H1 (cell line): ENCODE measurements around the gene MIEF2. TPM values are rescaled to one million over a fixed set of nuclear protein-coding genes. Genes with fewer than 3 reads are reported as not detected.

ENCODE experiments used
- CHD2 ChIP-seq: IDR thresholded peaks from 2 replicates; pipeline ENCODE4 v1.6.1; 2012; ENCODE audit warnings: low read length, improper control_type of control experiment
- CTBP2 ChIP-seq: IDR thresholded peaks from 2 replicates; pipeline ENCODE4 v1.7.0; 2011; ENCODE audit warnings: borderline replicate concordance, mild to moderate bottlenecking, moderate library complexity, mixed read lengths, low read length; ENCODE audit not compliant: insufficient read depth, insufficient read length
- KDM4A ChIP-seq: IDR thresholded peaks from one replicate; pipeline ENCODE4 v1.7.1; 2012; ENCODE audit warnings: low read depth, mild to moderate bottlenecking, moderate library complexity, low read length, inconsistent platforms; ENCODE audit not compliant: severe bottlenecking
- KDM5A ChIP-seq: fragments of 200-600 bp; IDR thresholded peaks from 2 replicates; pipeline ENCODE4 v1.7.1; 2012; ENCODE audit warnings: mild to moderate bottlenecking, low read length, inconsistent platforms, mixed read lengths
- POLR2AphosphoS5 ChIP-seq: IDR thresholded peaks from 2 replicates; pipeline ENCODE4 v1.6.1; 2011; ENCODE audit warnings: low read depth, low read length
- SP1 ChIP-seq: IDR thresholded peaks from 2 replicates; pipeline ENCODE4 v1.6.1; 2011; ENCODE audit warnings: low read depth, low read length
- TAF1 ChIP-seq: IDR thresholded peaks from 2 replicates; pipeline ENCODE4 v1.6.1; 2011; ENCODE audit warnings: mild to moderate bottlenecking, low read depth, low read length
- polyA plus RNA-seq, 7 experiments: library from polyadenylated mRNA; depleted of rRNA in 3 of 7; stranded (reverse) in 5 of 7; unstranded in 2 of 7; fragments of >200 nt in 5 of 7; fragments of 200-250 nt in 2 of 7; gene quantifications; 1 replicate in 5 of 7; 2 replicates in 1 of 7; 4 replicates in 1 of 7; pipeline versions ENCODE4 v1.2.1 to v1.2.3, GENCODE V29; 2011 to 2013; ENCODE audit warnings: missing spikeins in 2 of 7, mixed read lengths in 2 of 7
- total RNA-seq: library from RNA; stranded (reverse); fragmentation: NEBNext Ultra II Directional; extraction: Animal tissue kit (Norgen Biotek cat#: 25700); gene quantifications from 2 replicates; pipeline ENCODE4 v1.2.1, GENCODE V29; 2021
- TF ChIP-seq, protein P1 (sequence below): fragments of 300-600 bp; sonication (generic); IDR thresholded peaks from 2 replicates; pipeline ENCODE4 v1.7.1; 2012; ENCODE audit warnings: low read length, moderate library complexity, mild to moderate bottlenecking, inconsistent platforms; ENCODE audit not compliant: insufficient replicate concordance

MIEF2 gene
- total and polyA plus RNA-seq, 2 of the 8 experiments (the other 6 are each of a cell fraction or from before 2014, with no cell fraction given), result 9.9 to 24.9 TPM

DNA sequence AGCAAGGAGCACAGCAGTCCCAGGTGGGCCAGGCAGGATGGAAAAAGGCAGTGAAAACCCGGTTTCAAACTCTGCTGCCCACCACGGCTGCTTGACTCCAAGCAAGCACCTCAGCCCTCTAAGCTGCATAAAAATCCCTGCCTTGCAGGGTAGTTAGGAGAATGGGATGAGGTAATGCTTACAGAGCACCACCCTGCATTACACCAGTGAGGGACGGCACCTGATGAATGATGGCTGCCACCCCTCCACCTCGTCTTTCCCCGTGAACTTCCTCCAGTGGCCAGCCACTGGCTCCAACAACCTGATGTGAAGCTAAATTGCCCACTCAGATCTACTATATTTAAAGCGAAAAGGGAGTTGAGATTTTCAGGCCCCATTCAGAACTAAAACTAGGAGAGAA, 21.3 kb downstream of the MIEF2 start (continued):
- TF ChIP-seq, protein P1, sequence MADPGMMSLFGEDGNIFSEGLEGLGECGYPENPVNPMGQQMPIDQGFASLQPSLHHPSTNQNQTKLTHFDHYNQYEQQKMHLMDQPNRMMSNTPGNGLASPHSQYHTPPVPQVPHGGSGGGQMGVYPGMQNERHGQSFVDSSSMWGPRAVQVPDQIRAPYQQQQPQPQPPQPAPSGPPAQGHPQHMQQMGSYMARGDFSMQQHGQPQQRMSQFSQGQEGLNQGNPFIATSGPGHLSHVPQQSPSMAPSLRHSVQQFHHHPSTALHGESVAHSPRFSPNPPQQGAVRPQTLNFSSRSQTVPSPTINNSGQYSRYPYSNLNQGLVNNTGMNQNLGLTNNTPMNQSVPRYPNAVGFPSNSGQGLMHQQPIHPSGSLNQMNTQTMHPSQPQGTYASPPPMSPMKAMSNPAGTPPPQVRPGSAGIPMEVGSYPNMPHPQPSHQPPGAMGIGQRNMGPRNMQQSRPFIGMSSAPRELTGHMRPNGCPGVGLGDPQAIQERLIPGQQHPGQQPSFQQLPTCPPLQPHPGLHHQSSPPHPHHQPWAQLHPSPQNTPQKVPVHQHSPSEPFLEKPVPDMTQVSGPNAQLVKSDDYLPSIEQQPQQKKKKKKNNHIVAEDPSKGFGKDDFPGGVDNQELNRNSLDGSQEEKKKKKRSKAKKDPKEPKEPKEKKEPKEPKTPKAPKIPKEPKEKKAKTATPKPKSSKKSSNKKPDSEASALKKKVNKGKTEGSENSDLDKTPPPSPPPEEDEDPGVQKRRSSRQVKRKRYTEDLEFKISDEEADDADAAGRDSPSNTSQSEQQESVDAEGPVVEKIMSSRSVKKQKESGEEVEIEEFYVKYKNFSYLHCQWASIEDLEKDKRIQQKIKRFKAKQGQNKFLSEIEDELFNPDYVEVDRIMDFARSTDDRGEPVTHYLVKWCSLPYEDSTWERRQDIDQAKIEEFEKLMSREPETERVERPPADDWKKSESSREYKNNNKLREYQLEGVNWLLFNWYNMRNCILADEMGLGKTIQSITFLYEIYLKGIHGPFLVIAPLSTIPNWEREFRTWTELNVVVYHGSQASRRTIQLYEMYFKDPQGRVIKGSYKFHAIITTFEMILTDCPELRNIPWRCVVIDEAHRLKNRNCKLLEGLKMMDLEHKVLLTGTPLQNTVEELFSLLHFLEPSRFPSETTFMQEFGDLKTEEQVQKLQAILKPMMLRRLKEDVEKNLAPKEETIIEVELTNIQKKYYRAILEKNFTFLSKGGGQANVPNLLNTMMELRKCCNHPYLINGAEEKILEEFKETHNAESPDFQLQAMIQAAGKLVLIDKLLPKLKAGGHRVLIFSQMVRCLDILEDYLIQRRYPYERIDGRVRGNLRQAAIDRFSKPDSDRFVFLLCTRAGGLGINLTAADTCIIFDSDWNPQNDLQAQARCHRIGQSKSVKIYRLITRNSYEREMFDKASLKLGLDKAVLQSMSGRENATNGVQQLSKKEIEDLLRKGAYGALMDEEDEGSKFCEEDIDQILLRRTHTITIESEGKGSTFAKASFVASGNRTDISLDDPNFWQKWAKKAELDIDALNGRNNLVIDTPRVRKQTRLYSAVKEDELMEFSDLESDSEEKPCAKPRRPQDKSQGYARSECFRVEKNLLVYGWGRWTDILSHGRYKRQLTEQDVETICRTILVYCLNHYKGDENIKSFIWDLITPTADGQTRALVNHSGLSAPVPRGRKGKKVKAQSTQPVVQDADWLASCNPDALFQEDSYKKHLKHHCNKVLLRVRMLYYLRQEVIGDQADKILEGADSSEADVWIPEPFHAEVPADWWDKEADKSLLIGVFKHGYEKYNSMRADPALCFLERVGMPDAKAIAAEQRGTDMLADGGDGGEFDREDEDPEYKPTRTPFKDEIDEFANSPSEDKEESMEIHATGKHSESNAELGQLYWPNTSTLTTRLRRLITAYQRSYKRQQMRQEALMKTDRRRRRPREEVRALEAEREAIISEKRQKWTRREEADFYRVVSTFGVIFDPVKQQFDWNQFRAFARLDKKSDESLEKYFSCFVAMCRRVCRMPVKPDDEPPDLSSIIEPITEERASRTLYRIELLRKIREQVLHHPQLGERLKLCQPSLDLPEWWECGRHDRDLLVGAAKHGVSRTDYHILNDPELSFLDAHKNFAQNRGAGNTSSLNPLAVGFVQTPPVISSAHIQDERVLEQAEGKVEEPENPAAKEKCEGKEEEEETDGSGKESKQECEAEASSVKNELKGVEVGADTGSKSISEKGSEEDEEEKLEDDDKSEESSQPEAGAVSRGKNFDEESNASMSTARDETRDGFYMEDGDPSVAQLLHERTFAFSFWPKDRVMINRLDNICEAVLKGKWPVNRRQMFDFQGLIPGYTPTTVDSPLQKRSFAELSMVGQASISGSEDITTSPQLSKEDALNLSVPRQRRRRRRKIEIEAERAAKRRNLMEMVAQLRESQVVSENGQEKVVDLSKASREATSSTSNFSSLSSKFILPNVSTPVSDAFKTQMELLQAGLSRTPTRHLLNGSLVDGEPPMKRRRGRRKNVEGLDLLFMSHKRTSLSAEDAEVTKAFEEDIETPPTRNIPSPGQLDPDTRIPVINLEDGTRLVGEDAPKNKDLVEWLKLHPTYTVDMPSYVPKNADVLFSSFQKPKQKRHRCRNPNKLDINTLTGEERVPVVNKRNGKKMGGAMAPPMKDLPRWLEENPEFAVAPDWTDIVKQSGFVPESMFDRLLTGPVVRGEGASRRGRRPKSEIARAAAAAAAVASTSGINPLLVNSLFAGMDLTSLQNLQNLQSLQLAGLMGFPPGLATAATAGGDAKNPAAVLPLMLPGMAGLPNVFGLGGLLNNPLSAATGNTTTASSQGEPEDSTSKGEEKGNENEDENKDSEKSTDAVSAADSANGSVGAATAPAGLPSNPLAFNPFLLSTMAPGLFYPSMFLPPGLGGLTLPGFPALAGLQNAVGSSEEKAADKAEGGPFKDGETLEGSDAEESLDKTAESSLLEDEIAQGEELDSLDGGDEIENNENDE, result no peak
- TF ChIP-seq TAF1 (no peak), SP1 (no peak), CHD2 (no peak), POLR2AphosphoS5 (no peak), KDM4A (no peak), KDM5A (no peak), CTBP2 (no peak)
